Measurements from ENCODE around the gene WIPI1. TPM values are rescaled to one million over a fixed set of nuclear protein-coding genes. Genes with fewer than 3 reads are reported as not detected.

The WIPI1 gene
- total and polyA plus RNA-seq, 2 of the 13 experiments (the other 11 are each of a cell fraction or from before 2014, with no cell fraction given), result 29.4 to 141 TPM

DNA sequence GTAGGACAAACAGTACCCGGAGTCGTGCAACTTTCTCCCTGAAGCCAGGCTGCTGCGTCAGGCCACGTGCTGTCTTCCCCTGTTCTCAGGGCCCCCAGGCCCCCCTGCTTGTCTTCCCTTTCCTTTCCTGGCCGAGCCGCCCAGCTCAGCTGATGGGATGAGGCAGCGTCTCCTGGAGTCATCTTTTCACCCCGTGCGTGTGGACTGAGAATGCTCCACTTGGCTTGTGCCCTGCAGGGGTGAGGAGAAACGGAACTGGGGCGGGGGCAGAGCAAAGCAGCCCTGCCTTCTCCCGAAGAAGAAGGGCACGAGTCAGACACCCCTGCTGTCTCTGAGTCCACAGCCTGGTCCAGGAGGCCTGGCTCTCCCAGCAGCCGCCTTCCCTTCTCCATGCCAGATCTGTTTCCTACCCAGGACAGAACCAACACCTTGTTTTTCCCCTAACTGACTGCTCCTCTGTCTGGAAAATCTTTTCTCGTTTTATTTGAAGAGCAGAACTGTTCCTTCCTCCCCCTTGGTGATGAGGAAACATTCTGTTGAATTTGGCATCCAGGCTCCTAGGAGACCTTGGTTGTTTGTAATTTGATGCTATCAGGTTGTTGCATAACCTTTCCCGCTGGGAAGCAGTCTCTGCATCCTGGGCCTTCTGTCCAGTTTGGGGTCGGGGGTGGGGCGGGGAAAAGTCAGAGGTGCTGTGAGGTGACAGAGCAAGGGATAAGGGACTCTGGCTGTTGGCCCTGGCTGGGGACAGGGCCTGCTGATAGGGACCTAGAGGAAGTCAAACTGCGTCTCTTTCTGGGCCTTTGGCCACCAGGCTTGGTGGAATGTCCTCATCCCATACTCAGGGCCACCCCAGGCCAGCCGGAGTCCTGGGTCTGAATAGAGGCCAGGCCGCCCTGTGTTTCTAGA lies 78.8 kb downstream of the WIPI1 start (continued):
- peak; percentile 99 for TF ChIP-seq THRA (CRISPR knock-in tag; IDR thresholded peaks at IDR 0.05; ENCODE audit: borderline replicate concordance)
- TF ChIP-seq PRMT3 (CRISPR knock-in tag; IDR thresholded peaks at IDR 0.05; ENCODE audit: borderline replicate concordance, low read depth), result no peak
- peak; percentile 17 for TF ChIP-seq DBP (CRISPR knock-in tag; IDR thresholded peaks at IDR 0.05; ENCODE audit: not compliant biosample characterization)
- TF ChIP-seq NPAS2 (CRISPR knock-in tag; IDR thresholded peaks at IDR 0.05; ENCODE audit: borderline replicate concordance), result peak; percentile 86; the same call in 1 of the 2 replicates
- TF ChIP-seq ZNF775 (CRISPR knock-in tag; IDR thresholded peaks at IDR 0.05; ENCODE audit: borderline replicate concordance), result peak; percentile 88; the same call in 1 of the 2 replicates
- peak; percentile 88 for TF ChIP-seq ZNF350 (CRISPR knock-in tag; IDR thresholded peaks at IDR 0.05; ENCODE audit: borderline replicate concordance, low read depth)
- TF ChIP-seq ZFP1 (CRISPR knock-in tag; IDR thresholded peaks at IDR 0.05), result peak; percentile 92
- TF ChIP-seq, protein P1, sequence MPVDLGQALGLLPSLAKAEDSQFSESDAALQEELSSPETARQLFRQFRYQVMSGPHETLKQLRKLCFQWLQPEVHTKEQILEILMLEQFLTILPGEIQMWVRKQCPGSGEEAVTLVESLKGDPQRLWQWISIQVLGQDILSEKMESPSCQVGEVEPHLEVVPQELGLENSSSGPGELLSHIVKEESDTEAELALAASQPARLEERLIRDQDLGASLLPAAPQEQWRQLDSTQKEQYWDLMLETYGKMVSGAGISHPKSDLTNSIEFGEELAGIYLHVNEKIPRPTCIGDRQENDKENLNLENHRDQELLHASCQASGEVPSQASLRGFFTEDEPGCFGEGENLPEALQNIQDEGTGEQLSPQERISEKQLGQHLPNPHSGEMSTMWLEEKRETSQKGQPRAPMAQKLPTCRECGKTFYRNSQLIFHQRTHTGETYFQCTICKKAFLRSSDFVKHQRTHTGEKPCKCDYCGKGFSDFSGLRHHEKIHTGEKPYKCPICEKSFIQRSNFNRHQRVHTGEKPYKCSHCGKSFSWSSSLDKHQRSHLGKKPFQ (CRISPR knock-in tag; IDR thresholded peaks at IDR 0.05; ENCODE audit: insufficient replicate concordance), result peak; percentile 95
- TF ChIP-seq ZNF136 (CRISPR knock-in tag; IDR thresholded peaks at IDR 0.05; ENCODE audit: low read depth), result 0 out of 2 replicates have a peak, but pooled peaks have one; percentile 6
- TF ChIP-seq TOE1 (CRISPR knock-in tag; IDR thresholded peaks at IDR 0.05), result no peak
- TF ChIP-seq ZNF558 (CRISPR knock-in tag; IDR thresholded peaks at IDR 0.05; ENCODE audit: borderline replicate concordance), result no peak; the same call in 1 of the 2 replicates
- TF ChIP-seq GLI4 (CRISPR knock-in tag; IDR thresholded peaks at IDR 0.05; ENCODE audit: borderline replicate concordance), result peak; percentile 77; the same call in 1 of the 2 replicates
- TF ChIP-seq ZNF879 (CRISPR knock-in tag; IDR thresholded peaks at IDR 0.05), result no peak; the same call in 1 of the 2 replicates
- peak; percentile 83 for TF ChIP-seq ZSCAN29 (CRISPR knock-in tag; conservative IDR thresholded peaks at IDR 0.05)
- TF ChIP-seq SMYD3 (CRISPR knock-in tag; IDR thresholded peaks at IDR 0.05), result peak; percentile 88; the same call in 1 of the 2 replicates
- 0 out of 2 replicates have a peak, but pooled peaks have one; percentile 24 for TF ChIP-seq ZHX1 (CRISPR knock-in tag; IDR thresholded peaks at IDR 0.05; ENCODE audit: low read depth)
- peak; percentile 74 to 79; a peak in 3 of 4 replicates for TF ChIP-seq NR2F1 (CRISPR knock-in tag; IDR thresholded peaks at IDR 0.05)

Data from HepG2 (cell line).